Naive B cell (primary cell): ENCODE data around the gene CAMK2G. TPM values are rescaled to one million over a fixed set of nuclear protein-coding genes. Genes with fewer than 3 reads are reported as not detected.

Source experiments
- ATAC-seq, 2 donors: fragments of 150-1000 bp; cut with Tn5 transposase; 2 replicates each; pipeline ENCODE4 v1.10.0; 2021; ENCODE audit warnings: low read depth in 2 of 2, mild to moderate bottlenecking in 2 of 2, moderate library complexity in 2 of 2
- DNase-seq: peaks from one replicate; pipeline ENCODE4 v3.0.0; 2022
- H3K27ac Mint-ChIP-seq, 6 donors: one replicate each; pipeline ENCODE4 v1.8.0; 2020 to 2022; ENCODE audit warnings: mild to moderate bottlenecking in 6 of 6, mixed read lengths in 6 of 6, moderate library complexity in 5 of 6, inconsistent platforms in 2 of 6
- H3K27me3 Mint-ChIP-seq, 3 donors: one replicate each; pipeline ENCODE4 v1.8.0; 2021 to 2022; ENCODE audit warnings: mixed read lengths in 3 of 3, mild to moderate bottlenecking in 1 of 3
- H3K36me3 Mint-ChIP-seq, 2 donors: one replicate each; pipeline ENCODE4 v1.8.0; 2020 to 2022; ENCODE audit warnings: mixed read lengths in 2 of 2, inconsistent platforms in 1 of 2, mild to moderate bottlenecking in 1 of 2
- H3K4me1 Mint-ChIP-seq, 3 donors: one replicate each; pipeline ENCODE4 v1.8.0; 2020 to 2022; ENCODE audit warnings: mixed read lengths in 3 of 3, inconsistent platforms in 1 of 3, mild to moderate bottlenecking in 1 of 3, moderate library complexity in 1 of 3
- H3K4me3 Mint-ChIP-seq, 8 donors: one replicate each; pipeline ENCODE4 v1.8.0; 2020 to 2022; ENCODE audit warnings: mild to moderate bottlenecking in 8 of 8, mixed read lengths in 8 of 8, moderate library complexity in 8 of 8, inconsistent platforms in 2 of 8
- H3K9me3 Mint-ChIP-seq, 7 donors: one replicate each; pipeline ENCODE4 v1.8.0; 2020 to 2022; ENCODE audit warnings: mixed read lengths in 7 of 7, mild to moderate bottlenecking in 5 of 7, inconsistent platforms in 2 of 7, moderate library complexity in 1 of 7
- polyA plus RNA-seq, 6 donors: library from polyadenylated mRNA; unstranded; fragments of 300-500 nt; fragmentation: Illumina TruSeq; gene quantifications; one replicate each; pipeline ENCODE4 v1.2.3, GENCODE V29; 2021; ENCODE audit warnings: low read depth in 6 of 6

The CAMK2G gene
- polyA plus RNA-seq, 6 donors from 2014 or later: 1.7 to 5.1 (median 3.6) TPM

DNA sequence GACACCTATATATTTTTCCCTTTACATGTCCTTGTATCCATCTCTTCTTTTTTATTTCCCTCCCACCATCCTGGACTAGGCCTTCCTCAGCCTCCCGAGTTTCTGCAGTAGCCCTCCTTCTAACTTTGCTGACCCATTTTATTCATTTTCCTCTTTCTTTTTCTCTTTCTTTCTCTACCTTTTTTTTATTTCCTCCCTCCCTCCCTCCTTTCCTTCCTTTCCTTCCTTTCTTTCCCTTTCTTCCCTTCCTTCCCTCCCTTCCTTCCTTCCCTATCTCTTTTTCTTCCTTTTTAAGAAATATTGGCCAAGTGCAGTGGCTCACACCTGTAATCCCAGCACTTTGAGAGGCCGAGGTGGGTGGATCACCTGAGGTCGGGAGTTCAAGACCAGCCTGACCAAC lies 9.7 kb upstream of the CAMK2G start:
- H3K27me3 Mint-ChIP-seq: peaks cover 0 to 4% (median 0%) of the 10 kb centered on the region in 3 donors
- ATAC-seq (no peak), DNase-seq (no peak)
- H3K27ac Mint-ChIP-seq: peak overlapping the region in 2 of 6 donors; percentile 67 to 70
- peak overlapping the region in 1 of 8 donors; percentile 56 for H3K4me3 Mint-ChIP-seq
- H3K36me3 Mint-ChIP-seq: no peaks in the 10 kb centered on the region
- peaks cover 11 to 19% (median 17%) of the 10 kb centered on the region in 3 donors for H3K4me1 Mint-ChIP-seq
- no peaks in the 10 kb centered on the region for H3K9me3 Mint-ChIP-seq

DNA sequence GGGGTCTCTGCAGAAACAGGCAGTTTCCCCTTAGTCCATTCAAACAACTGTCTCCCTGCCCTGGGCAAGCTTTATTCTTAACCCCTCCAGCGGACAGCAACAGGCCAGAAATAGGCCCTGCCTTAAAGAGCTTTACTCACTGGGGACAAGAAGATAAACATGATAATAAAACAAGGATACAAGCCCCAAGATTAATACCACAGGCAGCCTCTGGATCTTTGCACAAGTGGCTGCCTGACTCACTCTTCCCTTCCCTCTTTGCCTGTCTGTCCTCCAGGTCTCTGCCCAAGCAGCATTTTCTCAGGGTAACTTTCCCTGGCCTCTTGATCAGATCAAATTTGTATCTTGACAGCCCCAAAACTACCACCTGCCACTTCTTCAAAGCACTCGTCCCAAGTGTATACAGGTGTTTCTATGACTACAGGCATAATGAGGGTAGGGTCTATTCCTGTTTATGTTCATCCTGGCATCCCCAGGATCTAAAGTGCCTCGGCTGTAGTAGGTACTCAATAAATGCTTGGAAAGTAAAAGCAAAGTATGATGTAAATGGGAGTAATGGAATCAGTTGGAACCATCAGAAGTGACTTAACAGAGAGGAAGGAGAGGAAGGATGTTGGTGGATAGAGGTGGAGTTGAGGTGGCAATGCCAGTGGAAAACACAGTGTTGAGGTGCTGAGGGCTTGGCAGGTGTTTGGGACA lies 7.0 kb upstream of the CAMK2G start:
- DNase-seq: no peak
- H3K4me1 Mint-ChIP-seq: peaks cover 13 to 21% (median 20%) of the 10 kb centered on the region in 3 donors
- no peaks in the 10 kb centered on the region for H3K9me3 Mint-ChIP-seq
- peak overlapping the region in 2 of 6 donors; percentile 75 to 95 for H3K27ac Mint-ChIP-seq
- H3K27me3 Mint-ChIP-seq: peaks cover 0 to 4% (median 0%) of the 10 kb centered on the region in 3 donors
- no peak for ATAC-seq
- no peak overlapping the region for H3K4me3 Mint-ChIP-seq
- H3K36me3 Mint-ChIP-seq: no peaks in the 10 kb centered on the region

DNA sequence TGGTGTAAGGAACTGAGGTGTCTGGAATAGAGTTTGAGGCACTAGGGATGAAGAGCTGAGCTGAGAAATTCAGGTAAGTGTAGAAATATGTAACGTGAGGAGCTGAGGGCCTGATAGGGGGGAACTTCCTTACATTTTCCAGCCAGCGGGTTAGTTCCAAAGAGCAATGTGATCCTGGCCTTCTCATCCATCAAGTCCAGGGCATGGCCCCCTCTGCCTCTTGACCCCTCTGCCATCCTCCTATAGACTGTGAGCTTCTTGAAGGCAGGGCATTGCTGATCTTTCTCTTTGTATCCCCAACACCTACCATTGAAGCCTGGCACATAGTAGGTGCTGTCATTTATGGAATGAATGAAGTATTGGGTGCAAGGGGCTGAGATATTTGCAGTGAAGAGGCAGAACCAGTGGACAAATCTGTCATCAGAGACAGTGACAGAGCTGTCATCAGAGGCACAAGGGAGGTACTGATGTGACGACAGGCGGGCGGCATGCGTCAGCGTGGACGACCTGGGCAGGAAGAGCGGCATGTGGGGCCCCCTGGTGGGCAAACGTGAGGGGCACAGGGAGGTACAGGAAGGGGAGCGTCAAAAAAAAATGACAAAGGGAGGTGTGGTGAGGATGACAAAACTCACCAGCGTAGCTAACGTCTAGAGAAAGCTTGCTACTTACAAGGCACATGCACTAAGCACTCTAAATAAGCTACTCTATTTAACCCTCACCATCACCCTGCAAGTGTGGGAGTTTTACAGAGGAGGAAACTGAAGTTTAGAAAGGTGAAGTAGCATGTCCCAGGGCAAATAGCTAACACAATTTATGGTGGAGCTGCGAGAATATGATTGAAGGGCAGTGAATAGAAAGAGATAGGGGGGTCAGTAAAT lies 5.2 kb upstream of the CAMK2G start:
- Mint-ChIP-seq H3K27ac (peak overlapping the region; percentile 34 to 99 (median 96)), H3K36me3 (no peaks in the 10 kb centered on the region), H3K4me3 (peak overlapping the region in 2 of 8 donors; percentile 10 to 39), H3K9me3 (no peaks in the 10 kb centered on the region), H3K4me1 (peaks cover 16 to 31% (median 25%) of the 10 kb centered on the region in 3 donors), H3K27me3 (no peaks in the 10 kb centered on the region)
- peak; percentile 94 for DNase-seq
- peak; percentile 89 for ATAC-seq

DNA sequence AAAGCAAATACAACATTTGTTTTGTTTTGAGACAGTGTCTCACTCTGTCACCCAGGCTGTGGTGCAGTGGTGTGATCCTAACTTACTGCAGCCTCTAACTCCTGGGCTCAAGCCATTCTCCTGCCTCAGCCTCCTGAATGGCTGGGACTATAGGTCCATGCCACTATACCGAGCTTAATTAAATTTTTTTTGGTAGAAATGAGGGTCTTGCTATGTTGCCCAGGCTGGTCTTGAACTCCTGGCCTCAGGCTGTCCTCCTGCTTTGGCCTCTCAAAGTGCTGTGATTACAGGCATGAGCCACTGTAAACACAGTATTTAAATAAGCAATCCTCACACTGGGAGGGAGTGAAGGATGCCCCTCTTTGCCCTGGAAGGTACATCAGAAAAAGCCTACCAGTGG lies 4.0 kb upstream of the CAMK2G start:
- DNase-seq: no peak
- H3K36me3 Mint-ChIP-seq: no peaks in the 10 kb centered on the region
- H3K4me1 Mint-ChIP-seq: peaks cover 16 to 32% (median 26%) of the 10 kb centered on the region in 3 donors
- H3K27ac Mint-ChIP-seq: peak overlapping the region; percentile 34 to 99 (median 88)
- H3K9me3 Mint-ChIP-seq: no peaks in the 10 kb centered on the region
- H3K27me3 Mint-ChIP-seq: no peaks in the 10 kb centered on the region
- peak overlapping the region in 1 of 8 donors; percentile 44 for H3K4me3 Mint-ChIP-seq
- no peak for ATAC-seq

DNA sequence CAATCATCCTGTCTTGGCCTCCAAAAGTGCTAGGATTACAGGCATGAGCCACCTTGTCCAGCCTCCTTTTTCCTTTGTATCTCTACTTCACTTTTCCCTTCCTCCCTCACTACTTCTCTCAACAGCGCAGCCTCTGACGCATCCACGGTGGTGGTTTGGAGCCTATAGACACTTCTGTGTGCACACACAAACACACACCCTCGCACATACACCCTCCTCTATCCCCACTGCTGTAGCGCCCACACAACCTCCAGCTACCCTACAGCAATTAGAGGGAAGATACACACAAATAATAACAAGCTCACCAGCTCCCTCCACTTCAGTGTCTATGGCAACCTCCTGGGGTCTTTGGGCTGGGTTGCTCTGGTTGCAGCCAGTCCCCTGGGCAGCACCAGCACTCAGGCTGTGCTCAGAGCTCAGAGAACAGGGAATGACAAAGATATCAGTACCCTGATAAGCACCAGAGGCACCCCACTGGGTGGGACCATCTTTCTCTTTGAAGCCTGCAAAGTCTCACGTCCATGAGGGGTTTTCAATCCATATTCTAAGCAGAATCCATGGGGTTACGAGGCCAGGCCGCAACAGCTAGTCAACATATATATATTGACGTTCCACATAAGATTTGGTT lies 3.3 kb upstream of the CAMK2G start:
- Mint-ChIP-seq H3K27me3 (no peaks in the 10 kb centered on the region), H3K9me3 (no peaks in the 10 kb centered on the region), H3K4me1 (peaks cover 20 to 39% (median 33%) of the 10 kb centered on the region in 3 donors), H3K36me3 (no peaks in the 10 kb centered on the region), H3K4me3 (peak overlapping the region in 2 of 8 donors; percentile 1 to 44), H3K27ac (peak overlapping the region; percentile 26 to 99 (median 83))
- DNase-seq (no peak), ATAC-seq (no peak)

DNA sequence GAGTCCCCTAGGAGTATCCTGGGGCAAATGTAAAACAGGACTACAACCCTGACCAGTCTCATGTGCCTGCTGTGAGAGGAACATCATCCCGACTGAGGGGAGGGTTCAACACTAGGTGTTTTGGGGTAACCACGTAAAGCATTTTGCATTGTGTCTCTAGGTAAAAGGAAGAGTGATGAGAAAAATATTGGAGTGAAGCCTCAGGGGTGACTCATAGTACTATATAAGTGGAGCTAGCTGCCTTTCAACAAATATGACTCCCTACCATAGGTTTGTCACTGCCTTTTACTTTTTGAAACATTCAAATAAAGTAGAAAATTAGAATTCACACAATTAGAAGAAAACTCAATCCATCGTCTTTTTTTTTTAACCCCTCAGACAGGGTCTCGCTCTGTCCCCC lies 2.6 kb upstream of the CAMK2G start:
- DNase-seq (no peak), ATAC-seq (no peak)
- Mint-ChIP-seq H3K36me3 (no peaks in the 10 kb centered on the region), H3K27ac (peak overlapping the region in 4 of 6 donors; percentile 22 to 80 (median 54)), H3K27me3 (no peaks in the 10 kb centered on the region), H3K9me3 (no peaks in the 10 kb centered on the region), H3K4me1 (peaks cover 24 to 46% (median 40%) of the 10 kb centered on the region in 3 donors), H3K4me3 (peak overlapping the region in 3 of 8 donors; percentile 27 to 48 (median 40))

DNA sequence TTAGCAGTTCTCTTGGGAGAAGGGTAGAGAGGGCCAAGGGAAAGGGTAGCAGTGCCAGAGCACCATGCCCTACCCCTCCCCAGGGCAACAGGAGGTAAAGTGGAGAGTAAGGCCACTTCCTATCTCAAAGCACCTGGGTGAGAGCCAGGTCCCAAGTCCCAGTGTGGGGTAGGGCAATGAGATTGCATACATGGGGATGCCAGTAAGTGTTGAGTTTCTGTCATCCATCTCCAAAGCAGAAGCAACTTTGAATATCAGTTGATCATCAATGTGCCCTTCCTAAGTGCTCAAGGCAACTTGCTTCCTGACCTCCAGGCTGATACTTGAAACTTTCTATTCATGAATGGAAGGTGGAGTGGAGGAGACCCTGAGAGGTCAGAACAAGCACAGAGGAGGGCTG lies 2.2 kb upstream of the CAMK2G start:
- peaks cover 28 to 50% (median 44%) of the 10 kb centered on the region in 3 donors for H3K4me1 Mint-ChIP-seq
- DNase-seq (no peak), ATAC-seq (no peak)
- no peaks in the 10 kb centered on the region for H3K9me3 Mint-ChIP-seq
- no peaks in the 10 kb centered on the region for H3K36me3 Mint-ChIP-seq
- no peaks in the 10 kb centered on the region for H3K27me3 Mint-ChIP-seq
- peak overlapping the region in 5 of 8 donors; percentile 9 to 44 (median 40) for H3K4me3 Mint-ChIP-seq
- H3K27ac Mint-ChIP-seq: peak overlapping the region; percentile 22 to 73 (median 55)

DNA sequence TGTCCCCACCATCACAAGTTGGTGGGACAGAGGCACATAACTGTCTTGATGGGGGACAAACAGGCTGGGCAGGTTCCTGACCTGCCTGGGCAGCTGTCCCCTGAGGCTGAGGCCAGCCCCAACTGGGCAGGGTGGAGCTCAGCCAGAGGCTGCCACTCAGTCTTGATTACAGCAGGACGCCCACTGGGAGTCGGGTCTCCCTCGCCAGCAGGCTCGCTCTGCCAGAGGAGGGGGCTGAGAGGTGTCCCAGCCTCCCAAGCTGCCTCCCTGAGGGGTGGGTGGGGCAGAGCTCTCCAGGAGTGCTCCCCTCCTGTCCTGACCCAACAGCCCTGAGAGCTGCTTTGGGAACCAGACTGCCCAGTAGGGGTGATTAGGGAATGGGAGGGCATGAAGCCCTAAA lies 1.8 kb upstream of the CAMK2G start:
- ATAC-seq (no peak), DNase-seq (no peak)
- no peaks in the 10 kb centered on the region for H3K36me3 Mint-ChIP-seq
- no peaks in the 10 kb centered on the region for H3K9me3 Mint-ChIP-seq
- no peaks in the 10 kb centered on the region for H3K27me3 Mint-ChIP-seq
- H3K4me3 Mint-ChIP-seq: peak overlapping the region in 6 of 8 donors; percentile 9 to 98 (median 43)
- H3K27ac Mint-ChIP-seq: peak overlapping the region in 4 of 6 donors; percentile 26 to 97 (median 40)
- peaks cover 30 to 52% (median 48%) of the 10 kb centered on the region in 3 donors for H3K4me1 Mint-ChIP-seq

DNA sequence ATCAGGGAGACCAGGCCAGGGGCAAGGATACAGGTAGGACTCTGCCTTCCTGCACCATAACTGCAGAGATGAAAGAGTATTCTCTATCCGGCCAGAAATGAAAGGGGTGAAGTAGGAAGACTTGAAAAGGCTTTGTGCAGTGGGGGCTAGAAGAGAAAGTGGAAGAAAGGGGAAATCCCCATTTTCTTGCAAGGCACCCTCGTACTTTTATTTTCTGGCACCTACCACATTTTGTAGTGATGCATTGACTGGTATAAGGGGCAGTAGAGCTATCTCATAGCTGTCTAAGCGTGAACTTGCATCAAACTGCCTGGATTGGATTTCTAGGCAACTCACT lies 752 bp upstream of the CAMK2G start:
- DNase-seq (peak; percentile 72), ATAC-seq (peak; percentile 49 to 52)
- Mint-ChIP-seq H3K4me3 (peak overlapping the region; percentile 85 to 99 (median 95)), H3K36me3 (no peaks in the 10 kb centered on the region), H3K27ac (peak overlapping the region; percentile 86 to 97 (median 94)), H3K27me3 (no peaks in the 10 kb centered on the region), H3K4me1 (peaks cover 38 to 62% (median 59%) of the 10 kb centered on the region in 3 donors), H3K9me3 (no peaks in the 10 kb centered on the region)

DNA sequence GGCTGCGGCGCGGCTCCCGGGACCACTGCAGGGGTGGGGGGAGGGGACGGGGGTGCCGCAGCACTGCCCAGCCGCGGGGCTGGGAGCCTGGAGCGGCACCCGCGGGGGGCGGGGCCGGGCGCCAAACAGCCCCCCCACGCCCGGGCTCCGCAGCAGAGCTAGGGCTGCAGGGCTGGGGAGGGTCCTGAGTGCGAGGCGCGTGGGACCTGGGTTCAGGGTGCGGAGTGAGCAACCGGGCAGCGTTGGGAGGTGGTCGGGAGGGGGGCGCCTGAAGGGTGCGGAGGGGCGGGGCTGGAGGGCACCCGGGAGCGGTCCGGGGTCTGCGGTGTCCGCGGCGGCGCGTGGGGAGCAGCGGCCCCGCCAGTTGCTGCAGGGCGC lies 528 bp downstream of the CAMK2G start:
- H3K27ac Mint-ChIP-seq: no peak overlapping the region
- H3K9me3 Mint-ChIP-seq: no peaks in the 10 kb centered on the region
- DNase-seq (no peak), ATAC-seq (no peak)
- H3K4me3 Mint-ChIP-seq: peak overlapping the region in 5 of 8 donors; percentile 51 to 92 (median 83)
- H3K4me1 Mint-ChIP-seq: peaks cover 30 to 57% (median 49%) of the 10 kb centered on the region in 3 donors
- no peaks in the 10 kb centered on the region for H3K36me3 Mint-ChIP-seq
- no peaks in the 10 kb centered on the region for H3K27me3 Mint-ChIP-seq

DNA sequence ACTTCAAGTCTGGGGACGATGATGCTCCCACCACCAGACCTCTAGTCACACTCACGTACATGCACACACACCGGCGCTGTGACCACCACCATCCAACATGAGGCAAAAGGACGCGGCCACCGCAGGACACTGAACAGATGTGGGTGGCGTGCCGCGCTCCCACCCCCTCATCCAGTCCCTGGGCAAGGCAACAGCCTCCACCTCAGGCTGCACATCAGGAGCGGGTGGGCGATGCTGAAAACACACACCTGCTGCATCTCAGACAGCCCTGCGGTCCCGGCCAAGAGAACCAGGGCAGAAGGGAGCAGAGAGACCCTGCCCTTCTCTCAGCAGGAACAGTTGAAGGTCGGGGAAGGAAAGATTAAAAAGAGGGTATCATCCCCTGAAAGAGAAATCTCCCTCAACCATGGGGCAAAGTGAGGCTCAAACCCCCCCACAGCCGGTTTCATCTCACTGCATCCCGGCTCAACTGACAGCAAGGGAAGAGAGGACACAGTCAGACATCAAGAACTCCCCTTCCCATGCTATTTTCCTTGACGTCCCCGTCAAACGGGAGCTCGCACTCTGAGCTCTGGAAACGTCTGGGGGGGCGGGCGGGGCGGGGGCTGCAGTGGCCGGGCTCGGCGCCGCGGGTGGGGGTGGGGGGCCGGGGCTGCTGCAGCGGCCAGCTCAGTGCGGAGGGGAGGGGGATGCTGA lies 1.1 kb downstream of the CAMK2G start:
- DNase-seq (no peak), ATAC-seq (no peak)
- peak overlapping the region in 2 of 6 donors; percentile 69 to 89 for H3K27ac Mint-ChIP-seq
- H3K4me1 Mint-ChIP-seq: peaks cover 35 to 58% (median 54%) of the 10 kb centered on the region in 3 donors
- no peaks in the 10 kb centered on the region for H3K9me3 Mint-ChIP-seq
- H3K36me3 Mint-ChIP-seq: no peaks in the 10 kb centered on the region
- H3K27me3 Mint-ChIP-seq: no peaks in the 10 kb centered on the region
- H3K4me3 Mint-ChIP-seq: peak overlapping the region; percentile 80 to 93 (median 84)

DNA sequence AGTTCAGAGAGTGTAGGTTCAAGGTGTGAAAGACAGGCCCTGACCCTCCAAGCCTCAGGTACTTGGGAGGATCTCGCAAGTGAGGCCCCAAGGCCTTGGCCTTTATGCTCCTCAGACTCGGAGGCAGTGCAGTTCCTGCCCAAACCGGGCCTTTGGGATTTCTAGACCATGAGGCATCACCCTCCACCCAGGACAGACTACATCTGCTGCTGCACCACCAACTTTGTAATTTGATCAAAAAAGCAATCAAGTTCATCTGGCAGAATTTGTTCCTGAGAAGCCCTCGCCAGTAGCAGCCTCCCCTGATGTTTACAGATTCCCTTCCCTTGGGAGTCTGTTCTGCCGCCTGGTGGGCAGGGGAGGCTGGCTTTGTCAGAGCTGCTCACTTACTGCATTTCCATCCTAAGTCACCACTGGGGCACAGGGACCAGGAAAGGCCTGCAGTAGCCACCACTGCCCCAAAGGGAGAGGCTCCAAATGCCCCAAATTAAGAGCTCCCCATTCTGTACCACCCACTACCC lies 2.1 kb downstream of the CAMK2G start:
- Mint-ChIP-seq H3K9me3 (no peaks in the 10 kb centered on the region), H3K27me3 (no peaks in the 10 kb centered on the region), H3K36me3 (no peaks in the 10 kb centered on the region), H3K4me3 (peak overlapping the region; percentile 47 to 93 (median 84)), H3K4me1 (peaks cover 35 to 67% (median 58%) of the 10 kb centered on the region in 3 donors), H3K27ac (peak overlapping the region in 4 of 6 donors; percentile 7 to 47 (median 22))
- DNase-seq (no peak), ATAC-seq (no peak)
